ENCODE results near the gene CAMSAP2. TPM values are rescaled to one million over a fixed set of nuclear protein-coding genes. Genes with fewer than 3 reads are reported as not detected.

Gene CAMSAP2
- total RNA-seq, 1 donor from 2014 or later = 37.5 TPM

DNA sequence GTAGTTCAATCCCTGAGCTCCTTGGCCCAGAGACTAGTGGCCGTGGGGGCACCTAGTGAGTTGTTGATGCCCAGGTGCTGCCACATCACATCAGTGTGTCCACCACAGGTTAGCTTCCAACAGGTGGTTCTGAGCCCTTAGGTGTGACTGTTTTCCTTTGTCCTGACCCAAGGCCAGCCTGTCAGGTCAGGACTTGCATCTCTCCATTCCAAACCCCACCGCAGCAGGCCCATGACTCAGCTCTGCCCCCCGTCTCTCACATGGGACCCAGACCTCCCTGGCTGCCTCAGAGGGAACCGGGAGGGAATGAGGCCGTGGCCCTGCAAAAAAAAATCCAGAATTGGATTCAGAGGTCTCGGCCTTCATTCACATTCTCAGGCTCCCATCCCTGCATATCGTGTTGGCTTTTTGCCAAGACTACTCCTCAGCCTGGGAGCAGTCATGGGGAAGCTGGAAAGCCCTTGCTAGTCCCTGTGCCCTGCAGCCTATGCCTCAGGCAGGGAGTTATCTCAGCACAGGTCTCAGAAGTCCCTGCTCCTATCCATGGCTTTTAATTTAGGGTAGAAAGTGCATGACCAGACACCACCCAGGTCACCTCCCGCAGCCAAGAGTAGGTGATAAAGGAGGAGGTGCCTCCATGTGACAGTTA, 163.2 kb downstream of the CAMSAP2 start:
- no peak for ATAC-seq (ENCODE audit: poor library complexity)
- no peak for DNase-seq
- intact Hi-C loops (cut with DNase I) = no loop called here

DNA sequence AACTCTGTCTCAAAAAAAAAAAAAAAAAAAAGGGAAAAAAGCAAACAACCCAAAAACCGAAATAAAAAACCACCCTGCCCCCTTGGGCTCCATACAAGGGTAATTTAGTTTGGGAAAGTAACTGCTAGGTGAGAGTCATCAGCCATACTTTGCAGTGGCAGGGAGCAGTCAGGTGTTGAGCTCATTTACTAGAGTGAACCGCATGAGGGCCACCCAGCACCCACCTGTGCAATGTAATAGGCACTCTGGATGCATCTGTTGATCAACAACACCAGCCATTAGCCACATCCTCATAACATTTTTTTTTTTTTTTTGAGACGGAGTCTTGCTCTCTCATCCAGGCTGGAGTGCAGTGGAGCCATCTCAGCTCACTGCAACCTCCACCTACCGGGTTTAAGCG, 165.1 kb downstream of the CAMSAP2 start:
- no peak for ATAC-seq (ENCODE audit: poor library complexity)
- intact Hi-C loops (cut with DNase I) = no loop called here
- no peak for DNase-seq

DNA sequence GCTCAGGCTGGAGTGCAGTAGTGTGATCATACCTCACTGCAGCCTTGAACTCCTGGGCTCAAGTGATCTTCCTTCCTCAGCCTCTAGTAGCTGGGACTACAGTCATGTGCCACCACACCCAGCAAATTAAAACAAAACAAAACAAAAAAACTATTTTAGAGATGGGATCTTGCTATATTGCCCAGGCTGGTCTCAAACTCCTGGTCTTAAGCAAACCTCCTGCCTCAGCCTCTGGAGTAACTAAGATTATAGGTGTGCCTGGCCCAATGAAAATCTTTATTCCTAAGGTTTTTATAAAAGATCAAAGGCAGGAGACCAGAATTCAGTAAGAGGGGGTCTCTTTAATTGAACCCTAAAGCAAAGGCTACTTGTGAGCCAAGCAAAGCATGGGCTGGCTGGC, 166.1 kb downstream of the CAMSAP2 start:
- DNase-seq = no peak
- intact Hi-C loops (cut with DNase I) = no loop called here
- no peak for ATAC-seq (ENCODE audit: poor library complexity)

GRCh38 chr1:200905411-200906052, 166.8 kb downstream of the CAMSAP2 start:
- DNase-seq (no peak), ATAC-seq (ENCODE audit: poor library complexity) (no peak)
- intact Hi-C loops (cut with DNase I) = no loop called here

DNA sequence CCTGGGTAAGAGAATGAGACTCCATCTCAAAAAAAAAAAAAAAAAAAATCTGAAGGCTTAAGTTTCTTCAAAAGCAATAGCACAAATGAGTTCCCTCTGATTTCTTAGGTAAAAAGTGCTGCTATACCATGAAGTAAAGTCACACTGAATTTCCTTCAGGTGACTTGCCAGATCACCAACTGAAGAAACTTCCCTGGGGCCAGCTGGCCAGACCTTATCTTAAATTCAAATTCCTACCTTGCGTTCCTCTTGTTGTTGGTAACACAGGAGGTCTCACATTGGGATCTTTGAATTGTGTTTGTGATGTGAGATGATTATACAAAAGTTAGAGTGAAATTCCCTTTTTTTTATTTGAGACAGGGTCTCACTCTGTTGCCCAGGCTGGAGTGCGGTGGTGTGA, 167.8 kb downstream of the CAMSAP2 start:
- intact Hi-C loops (cut with DNase I) = no loop called here
- DNase-seq (no peak), ATAC-seq (ENCODE audit: poor library complexity) (no peak)

GRCh38 chr1:200907611-200908097, 169.0 kb downstream of the CAMSAP2 start:
- no peak for DNase-seq
- intact Hi-C loops (cut with DNase I) = no loop called here

DNA sequence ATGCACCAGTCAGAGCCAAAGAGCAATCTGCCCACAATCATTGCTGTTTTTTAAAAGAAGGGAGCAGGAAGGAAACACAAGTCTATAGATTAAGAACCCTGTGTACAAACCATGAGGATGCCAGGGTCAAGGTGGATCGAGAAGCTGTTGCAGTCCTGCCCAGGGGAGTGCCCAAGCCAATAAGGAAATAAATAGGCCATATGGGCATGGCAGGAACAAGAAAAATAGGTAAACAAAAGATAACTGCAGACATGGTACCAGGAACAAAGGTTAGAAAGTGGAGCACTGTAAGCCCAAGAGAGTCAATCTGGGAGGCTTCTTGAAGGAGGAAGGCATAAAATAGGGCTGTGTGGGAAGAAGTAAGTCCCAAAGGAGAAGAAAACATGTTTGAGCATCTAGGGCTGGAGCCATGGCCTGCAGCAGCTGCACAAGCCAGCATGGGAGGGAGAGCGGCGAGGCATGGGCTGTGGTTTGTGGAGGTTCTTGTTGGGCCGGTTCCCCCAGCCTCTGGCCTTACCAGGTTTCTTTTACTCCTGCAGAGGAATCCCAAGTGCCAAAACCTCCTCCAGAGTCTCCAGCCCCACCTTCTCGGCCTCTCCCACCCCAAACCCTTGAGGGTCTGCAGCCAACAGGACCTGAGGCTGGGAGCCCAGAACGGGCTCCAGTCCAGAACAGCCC, 169.6 kb downstream of the CAMSAP2 start:
- DNase-seq (no peak), ATAC-seq (ENCODE audit: poor library complexity) (no peak)
- intact Hi-C loops (cut with DNase I) = no loop called here

More at GRCh38 chr1:200907611-200908097, 169.0 kb downstream of the CAMSAP2 start:
- ATAC-seq (ENCODE audit: poor library complexity) = no peak

GRCh38 chr1:200909071-200909470, 170.4 kb downstream of the CAMSAP2 start:
- no peak for ATAC-seq (ENCODE audit: poor library complexity)
- intact Hi-C loops (cut with DNase I) = no loop called here
- DNase-seq = no peak

- no peak for ATAC-seq (ENCODE audit: poor library complexity)
Observed at GRCh38 chr1:200909757-200910239, 171.1 kb downstream of the CAMSAP2 start.

More at GRCh38 chr1:200909757-200910239, 171.1 kb downstream of the CAMSAP2 start:
- intact Hi-C loops (cut with DNase I) = no loop called here
- no peak for DNase-seq

Other genes with a start within 250 kb of the CAMSAP2 start
- 0.19 TPM for gene KIF14, start 118.1 kb upstream of the CAMSAP2 start, total RNA-seq
- 12.9 TPM for gene DDX59, start 69.0 kb upstream of the CAMSAP2 start, total RNA-seq
- gene GPR25, start 134.1 kb downstream of the CAMSAP2 start, total RNA-seq = not detected
- gene INAVA, start 156.0 kb downstream of the CAMSAP2 start, total RNA-seq = not detected